Psoas muscle (tissue), 8 donors: ENCODE results near the gene PIP5K1B. TPM values are rescaled to one million over a fixed set of nuclear protein-coding genes. Genes with fewer than 3 reads are reported as not detected.

Experiments used
- ATAC-seq, 4 donors: fragments of 200-7000 bp; cut with Tn5 transposase; one replicate each; pipeline ENCODE4 v1.9.1; 2020; ENCODE audit warnings: moderate library complexity in 3 of 4, mild to moderate bottlenecking in 2 of 4
- DNase-seq, 2 donors: peaks; one replicate each; pipeline ENCODE4 v3.0.0-alpha.2; 2020
- H3K27ac ChIP-seq: fragments of 200-600 bp; one replicate; pipeline ENCODE4 v1.8.0; 2022
- H3K27me3 ChIP-seq, 3 donors: fragments of 200-600 bp in 1 of 3; one replicate each; pipeline versions ENCODE4 v1.6.1 to v1.8.0; 2013 to 2022; ENCODE audit warnings: low read length in 2 of 3, mild to moderate bottlenecking in 2 of 3, moderate library complexity in 1 of 3; ENCODE audit not compliant: insufficient read depth in 3 of 3
- H3K36me3 ChIP-seq, 2 donors: fragments of 200-600 bp in 1 of 2; one replicate each; pipeline versions ENCODE4 v1.6.1 to v1.8.0; 2013 to 2022; ENCODE audit warnings: low read depth in 1 of 2, mild to moderate bottlenecking in 1 of 2, moderate library complexity in 1 of 2; ENCODE audit not compliant: insufficient read depth in 1 of 2
- H3K4me1 ChIP-seq: fragments of 200-600 bp; one replicate; pipeline ENCODE4 v1.8.0; 2022
- H3K4me3 ChIP-seq: fragments of 200-600 bp; one replicate; pipeline ENCODE4 v1.8.0; 2022; ENCODE audit warnings: mild to moderate bottlenecking
- H3K9me3 ChIP-seq: fragments of 200-600 bp; one replicate; pipeline ENCODE4 v1.8.0; 2022
- CTCF ChIP-seq: fragments of 200-600 bp; IDR thresholded peaks from one replicate; pipeline ENCODE4 v1.8.0; 2022; ENCODE audit warnings: antibody characterized with exemption
- WGBS, 3 donors: extraction: QIAGEN DNeasy Blood & Tissue Kit; methylation state at CpG; one replicate each; pipeline versions ENCODE4 v1.1.6 to v1.1.7; 2013; 5-methylcytosine and 5-hydroxymethylcytosine counted together
- intact Hi-C, 2 donors: fragments of 100-400 bp; cut with DNase I; formaldehyde crosslinking; loops; one replicate each; pipeline versions ENCODE4 v1.11.0 to v1.14.2; 2022
- polyA plus RNA-seq, 3 donors: library from polyadenylated mRNA; stranded (reverse); fragments of 200-250 nt; gene quantifications; one replicate each; pipeline ENCODE4 v1.2.3, GENCODE V29; 2013
- total RNA-seq, 4 donors: library from RNA; stranded (reverse); fragmentation: NEBNext Ultra II Directional in 2 of 4; extraction: Animal tissue kit (Norgen Biotek cat#: 25700) in 2 of 4; gene quantifications; one replicate each; pipeline versions ENCODE4 v1.2.1 to v1.2.4, GENCODE V29; 2021 to 2023
- donor health status: healthy with polysubstance abuse.
- donor health status: DM: no; HTN: no; CAD: no; lungs with moderate emphysema.
- donor health status: Bipolar disorder and iron deficiency.
- donor health status: healthy.
- donor health status: DM: yes; HTN: yes; CAD: no.
- donor health status: DM: no; HTN: no; CAD: no.
- donor health status: DM: no; HTN: no; CAD: no.
- donor health status: DM: yes; HTN: yes; CAD: no.

PIP5K1B gene
- total and polyA plus RNA-seq, 7 donors = 0.48 to 2.5 (median 1.7) TPM

- DNase-seq = no peak
- H3K27ac ChIP-seq = no peak overlapping the region
- no peaks in the 10 kb centered on the region for H3K27me3 ChIP-seq
- no peak for ATAC-seq
- H3K4me1 ChIP-seq = no peaks in the 10 kb centered on the region
- no peaks in the 10 kb centered on the region for H3K9me3 ChIP-seq
- WGBS, 3 donors = 64 to 69% (median 68%) methylated on average over 1 of the region's 1 CpG
- TF ChIP-seq CTCF = no peak
- H3K36me3 ChIP-seq = no peaks in the 10 kb centered on the region
- no peak overlapping the region for H3K4me3 ChIP-seq
- intact Hi-C loops = no loop called here
Measured at GRCh38 chr9:69030851-69031645, 326.0 kb downstream of the PIP5K1B start.

GRCh38 chr9:69034071-69034470 lies 329.0 kb downstream of the PIP5K1B start:
- WGBS, 3 donors = 37 to 53% (median 48%) methylated on average over 2 of the region's 2 CpGs
- Histone ChIP-seq H3K4me3 (no peak overlapping the region), H3K9me3 (no peaks in the 10 kb centered on the region), H3K27me3 (no peaks in the 10 kb centered on the region), H3K27ac (no peak overlapping the region), H3K4me1 (no peaks in the 10 kb centered on the region), H3K36me3 (no peaks in the 10 kb centered on the region)
- no peak for TF ChIP-seq CTCF
- no peak for DNase-seq
- intact Hi-C loops = no loop called here
- ATAC-seq = no peak

GRCh38 chr9:69035438-69036308 lies 330.6 kb downstream of the PIP5K1B start, which contains the start of gene FXN:
Gene FXN, plus strand, starts transcription at chr9:69035752. Its CDS starts 31 bp downstream, at chr9:69035783.
- ATAC-seq = peak; percentile 96 to 97 (median 96)
- Histone ChIP-seq H3K27ac (peak within 1 kb of the TSS; percentile 92), H3K27me3 (no peaks in the 10 kb centered on the region), H3K4me3 (peak within 1 kb of the TSS; percentile 92), H3K9me3 (no peaks in the 10 kb centered on the region), H3K36me3 (no peaks in the 10 kb centered on the region), H3K4me1 (no peaks in the 10 kb centered on the region)
- peak; percentile 85 to 91 for DNase-seq
- TF ChIP-seq CTCF = peak; percentile 99
- intact Hi-C loops = loop anchor here in 1 of 2 donors (5.0 kb wide), 1 partner anchor 157 kb away; no protein-coding TSS in a partner anchor
- WGBS, 3 donors = 1% methylated on average over 65 to 75 of the region's 75 CpGs

- Histone ChIP-seq H3K4me3 (peak overlapping the region; percentile 92), H3K27ac (peak overlapping the region; percentile 92), H3K9me3 (no peaks in the 10 kb centered on the region), H3K27me3 (no peaks in the 10 kb centered on the region), H3K4me1 (no peaks in the 10 kb centered on the region), H3K36me3 (no peaks in the 10 kb centered on the region)
- no peak for TF ChIP-seq CTCF
- 5 to 10% (median 7%) methylated on average over 14 of the region's 14 CpGs for WGBS, 3 donors
- intact Hi-C loops = loop anchor here in 1 of 2 donors (5.0 kb wide), 1 partner anchor 156 kb away; no protein-coding TSS in a partner anchor
- ATAC-seq (peak in 1 of 4 donors; percentile 39), DNase-seq (no peak)
Measured at GRCh38 chr9:69036309-69036708, 331.3 kb downstream of the PIP5K1B start.
